CD4-positive, alpha-beta T cell treated with Interleukin-12 subunit alpha and Interleukin-12 subunit beta, for 1 hour (primary cell): ENCODE results near the gene C2.
A peak's percentile ranks its signal among the peaks of the same experiment; 100 is the strongest.

Source experiments
- DNase-seq: peaks from one replicate; pipeline ENCODE4 v3.0.0-alpha.2; 2020

Gene C2

DNA sequence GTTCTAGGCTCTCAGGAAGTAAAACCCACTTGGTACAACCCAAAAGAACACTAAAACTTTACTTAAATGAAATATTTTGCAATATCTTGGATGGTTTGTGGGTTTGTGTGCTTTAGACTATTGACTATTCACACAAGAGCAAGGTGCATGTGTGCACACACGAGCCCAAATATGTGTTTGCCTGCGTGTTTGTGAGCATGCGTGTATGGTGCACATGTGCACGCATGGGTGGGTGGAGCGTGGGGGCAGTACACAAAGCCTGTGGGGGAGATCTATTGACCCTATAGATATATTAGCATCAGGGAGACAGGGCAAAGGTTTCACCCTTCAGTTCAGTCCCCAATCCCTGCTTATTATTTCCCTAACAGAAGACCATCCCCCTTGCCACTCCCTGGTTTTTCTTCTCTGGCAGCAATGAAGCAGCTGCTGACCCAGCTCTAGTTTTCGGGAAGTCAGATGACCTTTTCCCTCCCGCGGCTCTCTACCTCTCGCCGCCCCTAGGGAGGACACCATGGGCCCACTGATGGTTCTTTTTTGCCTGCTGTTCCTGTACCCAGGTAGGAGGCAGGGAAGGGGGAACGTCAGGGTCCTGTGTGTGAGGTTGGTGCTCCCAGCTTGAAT lies at the start of gene C2:
Gene C2 (plus strand): TSS at position 476 of the 621 bp plus-strand sequence. CDS start 36 bp downstream, at position 512.
- no peak for DNase-seq

DNA sequence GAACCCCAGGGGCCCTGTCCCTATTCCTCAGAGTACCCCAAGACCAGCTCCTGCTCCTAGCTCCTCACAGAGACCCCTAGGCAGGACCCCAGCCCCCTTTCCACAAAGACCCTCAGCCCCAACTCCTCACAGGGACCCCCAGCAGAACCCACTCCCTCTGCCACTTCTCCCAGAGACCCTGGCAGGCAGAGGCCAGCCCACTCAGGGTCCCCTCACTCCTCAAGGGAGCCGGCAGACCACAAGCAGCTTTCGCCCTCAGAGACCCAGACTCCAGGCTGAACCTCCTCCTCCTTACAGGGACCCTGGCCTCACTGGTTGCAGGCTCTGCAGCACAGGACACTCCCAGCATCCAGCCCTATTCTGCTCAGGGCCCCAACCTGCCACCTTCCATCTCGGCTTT lies 49.3 kb upstream of the C2 start:
- DNase-seq = no peak

DNA sequence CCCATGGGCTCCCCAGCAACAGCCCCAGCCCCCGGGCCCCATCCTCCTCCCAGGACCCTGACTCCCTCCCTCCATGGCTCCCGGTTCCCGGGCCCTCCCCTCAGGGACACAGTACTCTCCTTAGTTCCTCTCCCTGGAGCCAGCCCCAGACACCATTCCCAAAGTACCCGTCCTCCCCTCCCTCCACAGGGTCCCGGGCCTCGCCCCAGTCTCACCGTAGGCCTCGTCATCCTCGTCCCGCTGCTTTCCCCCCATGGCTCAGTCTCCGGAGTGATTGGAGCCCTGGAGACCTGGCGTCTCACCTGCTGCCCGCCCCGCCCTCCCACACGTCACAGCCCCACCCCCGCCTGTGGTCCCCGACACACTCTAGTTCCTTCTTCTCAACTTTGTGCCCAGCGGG lies 48.8 kb upstream of the C2 start, which contains the start of gene SLC44A4:
Gene SLC44A4 (minus strand): TSS at position 272 of the 400 bp plus-strand sequence. CDS start 17 bp downstream, at position 255.
- DNase-seq = no peak

DNA sequence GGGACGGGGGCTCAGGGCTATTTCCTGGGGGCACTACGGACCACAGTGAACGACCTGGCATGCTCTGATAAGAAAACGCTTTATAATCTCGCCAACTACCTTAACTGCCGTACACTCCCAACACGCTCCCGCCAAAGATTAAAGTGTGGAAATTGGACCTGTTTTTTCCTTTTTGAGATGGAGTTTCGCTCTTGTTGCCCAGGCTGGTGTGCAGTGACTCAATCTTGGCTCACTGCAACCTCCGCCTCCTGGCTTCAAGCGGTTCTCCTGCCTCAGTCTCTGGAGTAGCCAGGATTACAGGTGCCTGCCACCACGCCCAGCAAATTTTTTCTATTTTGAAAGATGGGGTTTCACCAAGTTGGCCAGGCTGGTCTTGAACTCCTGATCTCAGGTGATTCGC lies 48.4 kb upstream of the C2 start:
- DNase-seq = no peak

DNA sequence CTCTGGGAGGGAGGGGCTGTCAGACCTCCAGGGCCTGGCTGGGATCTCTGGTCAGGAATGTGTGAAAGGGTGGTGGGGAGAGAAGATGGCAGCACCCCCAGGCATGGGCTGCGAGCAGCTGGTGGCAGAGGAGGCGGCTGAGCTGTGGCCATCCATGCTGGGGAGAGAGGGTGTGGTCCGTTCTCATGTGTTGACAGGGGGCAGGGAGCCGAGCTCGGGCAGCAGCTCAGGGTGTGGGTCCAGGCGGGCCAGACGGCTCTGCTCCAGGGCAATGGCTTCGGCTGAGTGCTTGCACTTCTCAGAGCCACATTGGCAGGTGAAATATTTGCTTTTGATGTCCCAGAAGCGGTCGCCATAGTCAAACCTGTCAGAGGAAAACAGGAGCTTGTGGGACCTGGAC lies 47.6 kb upstream of the C2 start:
- DNase-seq = no peak

DNA sequence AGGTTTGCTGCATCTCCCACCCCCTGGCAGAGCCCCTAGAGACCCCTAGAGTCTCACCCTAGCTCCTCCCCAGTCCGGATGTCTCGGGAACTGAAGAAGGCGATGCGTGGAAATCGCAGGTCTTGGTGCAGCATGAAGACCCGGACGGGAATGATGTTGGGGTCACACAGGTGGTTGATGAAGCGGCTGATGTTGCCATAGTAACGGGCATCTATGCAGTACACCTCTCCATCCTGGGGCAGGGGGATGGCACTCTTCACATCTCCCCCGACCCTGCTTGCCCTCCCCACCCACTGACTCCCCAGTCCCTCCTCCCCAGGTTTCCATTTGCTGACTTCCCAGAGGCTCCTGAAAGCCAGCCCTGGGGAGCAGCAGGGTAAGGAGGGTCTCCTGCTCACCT lies 46.9 kb upstream of the C2 start:
- DNase-seq = no peak

DNA sequence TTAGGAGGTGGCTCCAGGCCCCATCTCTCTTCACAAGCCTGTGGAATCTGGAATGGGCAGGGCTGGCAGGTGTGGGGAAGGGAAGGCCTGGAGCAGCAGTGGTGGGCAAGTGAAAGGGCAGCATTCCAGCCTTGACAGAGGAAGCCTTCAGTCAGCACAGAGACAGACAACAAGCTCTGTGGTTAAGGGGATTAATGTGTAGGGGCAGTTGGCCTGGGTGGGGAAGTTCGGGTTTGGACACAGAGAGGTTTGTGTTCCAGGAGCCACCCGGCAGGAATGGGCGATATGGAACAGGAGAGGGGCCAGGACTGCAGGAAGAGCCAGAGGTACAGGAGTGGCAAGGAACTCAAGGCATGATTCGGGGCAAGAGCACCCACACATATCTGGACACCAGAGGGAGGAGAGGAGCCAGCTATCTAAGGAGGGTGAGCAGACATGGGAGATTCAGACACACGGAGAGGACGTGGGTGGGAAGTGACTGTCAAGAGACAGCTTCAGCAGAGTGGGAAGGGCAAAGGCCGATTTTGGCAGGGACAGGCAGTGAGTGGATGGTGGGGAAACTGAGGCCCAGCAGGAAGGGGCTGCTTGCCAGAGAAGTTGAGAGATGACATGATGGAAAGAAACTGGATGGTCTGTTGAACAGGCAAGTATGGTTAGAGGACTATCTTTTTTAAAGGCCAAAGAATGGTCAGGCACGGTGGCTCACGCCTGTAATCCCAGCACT lies 46.2 kb upstream of the C2 start:
- DNase-seq = no peak

DNA sequence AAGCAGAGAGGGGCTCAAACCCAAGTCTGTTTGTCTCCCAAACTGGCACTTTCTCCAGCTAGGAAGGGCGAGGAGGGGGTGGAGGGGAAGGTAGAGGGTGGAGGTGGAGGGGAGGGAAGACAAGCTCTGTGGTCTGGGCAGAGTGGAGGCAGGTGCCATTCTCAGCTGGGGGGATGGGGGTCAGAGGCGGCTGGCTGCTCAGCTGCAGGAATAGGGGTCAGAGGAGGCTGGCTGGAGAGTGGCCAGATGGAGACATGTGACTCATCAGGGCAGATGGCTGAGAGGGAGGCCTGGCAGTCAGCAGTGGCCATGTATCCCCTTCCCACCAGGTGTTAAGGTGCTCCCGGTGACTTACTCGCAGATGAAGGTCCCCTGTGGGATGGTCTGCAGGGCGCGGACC lies 45.2 kb upstream of the C2 start:
- no peak for DNase-seq

DNA sequence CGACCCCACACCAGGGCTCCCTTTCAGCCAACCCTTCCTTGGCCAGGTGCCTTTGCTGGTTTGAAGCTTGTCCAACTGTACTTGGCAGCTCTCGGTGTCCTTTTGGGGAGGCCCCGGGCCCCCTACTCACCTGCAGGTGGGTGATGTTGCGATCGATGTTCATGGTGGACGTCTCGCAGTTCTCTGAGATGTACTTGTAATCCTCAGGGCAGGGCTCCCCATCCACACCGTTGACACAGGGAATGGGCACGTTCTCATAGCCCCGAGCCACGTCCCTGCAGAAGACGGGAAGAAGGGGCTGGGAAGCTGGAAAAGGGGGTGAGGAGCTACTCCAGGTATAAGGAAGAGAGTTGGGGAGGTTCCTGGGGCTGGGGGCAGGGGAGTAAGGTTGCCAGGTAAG lies 43.8 kb upstream of the C2 start:
- no peak for DNase-seq

DNA sequence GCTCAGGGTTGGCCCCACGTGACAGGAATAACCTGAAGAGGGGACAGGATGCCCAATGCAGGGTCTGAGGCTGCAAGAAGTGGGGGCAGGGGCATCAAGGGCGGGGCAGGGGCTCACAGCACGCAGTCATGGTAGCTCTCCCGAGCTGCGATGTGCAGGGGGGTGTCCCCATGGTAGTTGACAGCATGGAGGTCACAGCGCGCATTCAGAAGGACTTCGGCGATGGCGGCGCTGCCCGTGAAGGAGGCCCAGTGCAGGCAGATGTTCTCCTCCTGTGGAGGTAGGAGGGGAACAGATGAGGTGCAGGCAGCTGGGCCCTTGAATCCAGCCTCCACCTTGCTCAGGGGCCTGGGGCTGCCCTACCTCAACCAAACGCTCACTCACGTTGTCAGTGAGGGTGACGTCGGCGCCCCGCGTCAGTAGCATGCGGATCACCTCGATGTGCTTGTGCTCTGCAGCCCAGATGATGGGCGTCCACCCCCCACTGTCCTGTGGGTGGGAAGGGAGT lies 42.9 kb upstream of the C2 start:
- no peak for DNase-seq

DNA sequence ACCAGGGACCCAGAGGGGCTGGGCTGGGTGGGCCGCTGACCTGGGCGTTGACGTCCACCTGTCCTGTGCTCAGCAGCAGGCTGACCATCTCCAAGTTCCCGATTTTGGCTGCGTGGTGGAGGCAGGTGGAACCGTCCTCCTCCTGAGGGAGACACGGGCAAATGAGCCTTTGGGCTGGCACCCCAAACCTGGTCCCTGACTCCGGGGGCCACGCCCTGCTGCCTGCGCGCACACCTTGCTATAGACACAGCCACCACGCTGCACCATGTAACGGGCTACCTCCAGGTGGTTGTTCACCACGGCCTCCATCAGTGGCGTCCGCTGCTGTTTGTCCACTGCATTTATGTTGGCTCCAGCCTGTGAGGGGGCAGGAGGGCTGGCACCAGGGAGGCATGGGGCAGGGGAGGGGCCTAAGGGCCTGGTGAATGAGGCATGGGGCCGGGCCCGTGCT lies 41.0 kb upstream of the C2 start:
- no peak for DNase-seq

DNA sequence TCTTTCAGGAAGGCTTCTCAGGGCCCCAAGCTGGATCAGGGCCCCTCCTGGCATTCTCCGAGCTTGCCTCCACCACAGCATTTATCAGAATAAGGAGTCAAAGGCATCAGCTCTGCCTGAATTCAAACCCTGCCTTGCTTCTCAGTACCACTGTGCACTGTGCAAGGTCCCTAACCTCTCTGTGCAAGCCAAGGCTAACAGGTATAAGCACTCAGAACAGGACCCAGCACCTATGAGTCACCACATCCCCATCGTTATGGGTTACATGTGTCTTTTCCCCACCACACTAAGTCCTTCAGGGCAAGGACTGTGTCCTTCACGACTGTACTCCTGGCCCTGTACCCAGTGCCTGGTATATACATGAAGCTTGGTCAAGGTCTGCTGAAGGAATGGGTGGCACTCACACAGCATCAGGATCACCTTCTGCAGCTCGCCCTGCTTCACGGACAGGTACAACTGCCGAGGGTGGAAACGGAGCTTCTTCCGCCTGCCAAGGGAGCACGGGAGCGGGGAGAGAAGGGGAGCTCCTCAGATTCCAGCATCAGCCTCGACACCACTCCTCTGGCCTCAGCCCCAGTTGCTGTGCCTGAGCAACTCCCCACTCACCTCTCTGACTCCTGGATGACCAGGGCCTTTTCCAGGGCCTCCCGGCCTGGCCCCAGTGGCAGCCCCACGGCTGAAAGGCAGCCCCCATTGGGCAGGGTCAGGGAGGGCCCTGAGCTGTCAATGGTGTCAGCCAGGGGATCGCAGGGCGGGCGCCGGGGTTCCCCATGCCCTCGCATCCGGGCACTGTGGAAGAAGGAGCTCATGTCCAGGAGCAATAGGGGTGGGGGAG lies 40.1 kb upstream of the C2 start:
- DNase-seq = no peak

DNA sequence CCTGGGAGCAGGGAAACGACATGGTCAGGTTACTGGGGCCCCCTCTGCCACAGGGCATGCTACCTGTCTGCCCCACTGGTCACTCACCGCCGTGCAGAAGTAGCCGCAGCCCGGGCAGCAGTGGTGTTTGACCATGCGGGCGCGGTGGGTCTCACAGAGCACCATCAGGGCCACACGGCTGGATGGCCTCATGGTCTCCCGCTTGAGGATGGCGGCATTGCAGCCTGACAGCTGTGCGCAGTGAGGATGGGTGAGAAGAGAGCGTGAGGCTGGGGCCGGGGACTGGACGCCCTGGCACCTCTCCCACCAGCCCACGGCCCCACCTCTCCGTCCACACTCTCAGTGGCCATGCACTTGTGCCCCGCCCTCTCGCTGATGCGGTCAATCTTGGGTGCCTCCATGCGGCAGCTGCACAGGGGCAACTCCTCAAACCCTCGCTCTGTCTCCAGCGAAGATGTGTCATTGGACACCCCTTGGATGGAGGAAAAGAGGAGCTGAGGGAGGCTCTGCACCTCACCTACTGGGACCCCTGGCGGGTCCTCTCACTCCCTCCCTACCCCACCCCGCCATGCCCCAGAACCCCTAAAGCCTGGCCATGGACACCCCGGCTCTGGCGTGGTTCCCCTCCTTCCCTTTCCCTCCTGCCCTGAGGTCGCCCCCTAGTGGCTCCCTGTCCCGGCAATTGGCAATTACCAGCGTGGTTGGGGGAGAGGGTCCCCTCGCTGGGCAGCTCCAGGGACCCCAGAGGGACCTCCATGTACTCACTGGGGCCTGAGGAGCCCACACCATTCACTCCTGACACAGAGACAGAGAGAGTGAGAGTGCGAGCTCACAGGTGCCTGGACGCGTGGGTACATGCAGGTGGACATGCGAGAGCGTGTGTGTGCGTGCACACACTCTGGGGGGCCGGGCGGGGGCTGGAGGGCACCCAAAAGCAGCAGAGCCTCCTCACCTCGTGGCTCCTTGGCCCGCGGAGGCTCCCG lies 39.0 kb upstream of the C2 start:
- peak; percentile 54 for DNase-seq

DNA sequence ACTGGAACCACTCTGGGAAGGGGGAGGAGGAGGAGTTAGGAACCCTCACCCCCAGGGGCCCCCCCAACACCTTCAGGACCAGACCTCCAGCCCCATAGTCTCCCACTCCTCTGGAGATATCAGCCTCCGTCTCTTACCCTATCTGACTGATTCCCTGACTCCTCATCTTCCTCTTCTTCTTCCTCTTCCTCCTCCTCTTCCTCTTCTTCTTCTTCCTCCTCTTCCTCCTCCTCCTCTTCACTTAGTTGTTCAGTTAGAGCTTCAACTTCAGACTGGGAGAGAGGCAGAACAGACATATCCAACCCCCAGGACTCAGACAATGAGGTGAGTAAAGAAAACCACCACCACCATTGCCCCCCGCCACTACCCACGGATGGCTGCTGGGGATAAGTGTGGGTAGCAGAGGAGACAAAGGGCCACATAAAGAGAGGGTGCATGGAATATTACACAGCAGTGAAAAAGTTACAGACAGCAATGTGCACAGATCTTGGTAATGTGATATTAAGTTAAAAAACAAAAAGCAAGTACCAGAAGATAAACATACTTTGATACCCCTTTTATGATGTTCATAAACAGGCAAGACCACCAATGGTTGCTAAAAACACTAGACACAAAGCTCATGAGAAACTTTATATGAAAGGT lies 38.1 kb upstream of the C2 start:
- DNase-seq = no peak

DNA sequence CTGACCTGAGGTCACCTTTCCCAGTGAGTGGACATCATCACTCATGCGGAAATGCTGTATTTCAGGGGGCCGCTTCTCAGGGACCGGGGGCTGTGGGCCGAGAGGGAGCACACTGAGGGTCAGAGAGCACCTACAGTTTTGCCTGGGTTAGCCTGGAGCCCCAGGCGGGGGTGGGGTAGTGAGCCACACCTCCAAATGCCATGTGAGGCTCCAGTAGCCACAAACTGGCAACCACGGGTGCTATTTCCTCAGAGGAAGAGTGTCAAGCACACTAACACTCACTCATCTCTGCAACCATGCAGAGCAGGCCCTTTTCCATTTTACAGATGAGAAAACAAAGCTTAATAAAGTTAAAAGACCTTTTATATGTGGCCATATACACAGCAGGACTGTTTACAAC lies 34.7 kb upstream of the C2 start:
- DNase-seq = no peak

DNA sequence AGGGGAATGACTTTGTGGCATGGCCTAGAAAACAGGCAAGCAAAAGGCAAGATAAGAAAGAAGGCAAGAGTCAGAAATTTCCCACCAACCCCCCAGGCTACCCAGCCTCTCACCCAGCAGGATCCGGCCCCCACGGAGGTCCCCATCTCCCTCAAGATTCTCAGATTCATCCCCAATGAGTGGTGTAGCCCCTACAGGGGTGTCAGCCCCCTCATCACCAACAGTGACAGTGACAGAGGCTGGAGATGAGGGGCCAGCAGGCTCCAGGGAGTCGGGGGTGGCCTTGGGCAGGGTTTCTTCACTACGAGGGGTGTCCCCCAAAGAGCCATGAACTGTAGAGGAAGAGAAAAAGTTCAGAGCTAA lies 31.0 kb upstream of the C2 start:
- no peak for DNase-seq

DNA sequence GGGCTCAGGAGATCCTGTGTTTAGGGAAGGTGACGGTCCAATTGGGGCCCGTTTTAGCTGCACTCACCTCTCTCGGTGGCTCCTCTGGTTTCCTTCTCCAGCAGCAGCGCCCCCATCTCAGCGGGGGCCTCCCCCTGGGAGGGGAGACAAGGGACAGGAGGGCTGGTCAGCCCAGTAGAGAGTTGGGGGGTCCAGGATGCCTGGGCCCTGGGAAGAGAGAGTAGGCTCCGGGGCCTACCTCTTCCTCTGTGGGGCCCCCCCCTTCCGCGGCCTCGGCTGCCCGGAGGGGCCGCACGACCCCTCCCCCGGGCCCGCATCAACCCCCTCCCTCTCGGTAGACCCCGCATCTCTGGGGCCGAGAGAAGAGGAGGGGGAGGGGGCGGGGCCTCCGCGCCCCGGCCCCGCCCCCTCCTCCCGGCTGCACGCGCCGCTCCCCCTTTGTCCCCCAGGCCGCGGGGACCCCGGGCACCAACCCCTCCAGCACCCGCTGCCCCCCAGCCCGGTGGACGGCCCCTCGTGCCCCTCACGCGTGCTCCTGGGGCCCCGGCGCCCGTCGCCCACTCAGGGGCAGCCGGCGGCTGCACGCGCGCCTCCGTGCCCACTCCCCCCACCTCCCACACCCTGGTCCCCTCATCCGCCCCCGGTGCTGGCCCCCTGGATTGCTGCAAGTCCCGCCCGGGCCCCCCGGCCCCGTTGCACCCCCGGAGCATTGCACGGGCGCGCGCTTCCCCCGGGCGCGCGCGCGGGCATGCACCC lies 30.5 kb upstream of the C2 start:
- DNase-seq = no peak

DNA sequence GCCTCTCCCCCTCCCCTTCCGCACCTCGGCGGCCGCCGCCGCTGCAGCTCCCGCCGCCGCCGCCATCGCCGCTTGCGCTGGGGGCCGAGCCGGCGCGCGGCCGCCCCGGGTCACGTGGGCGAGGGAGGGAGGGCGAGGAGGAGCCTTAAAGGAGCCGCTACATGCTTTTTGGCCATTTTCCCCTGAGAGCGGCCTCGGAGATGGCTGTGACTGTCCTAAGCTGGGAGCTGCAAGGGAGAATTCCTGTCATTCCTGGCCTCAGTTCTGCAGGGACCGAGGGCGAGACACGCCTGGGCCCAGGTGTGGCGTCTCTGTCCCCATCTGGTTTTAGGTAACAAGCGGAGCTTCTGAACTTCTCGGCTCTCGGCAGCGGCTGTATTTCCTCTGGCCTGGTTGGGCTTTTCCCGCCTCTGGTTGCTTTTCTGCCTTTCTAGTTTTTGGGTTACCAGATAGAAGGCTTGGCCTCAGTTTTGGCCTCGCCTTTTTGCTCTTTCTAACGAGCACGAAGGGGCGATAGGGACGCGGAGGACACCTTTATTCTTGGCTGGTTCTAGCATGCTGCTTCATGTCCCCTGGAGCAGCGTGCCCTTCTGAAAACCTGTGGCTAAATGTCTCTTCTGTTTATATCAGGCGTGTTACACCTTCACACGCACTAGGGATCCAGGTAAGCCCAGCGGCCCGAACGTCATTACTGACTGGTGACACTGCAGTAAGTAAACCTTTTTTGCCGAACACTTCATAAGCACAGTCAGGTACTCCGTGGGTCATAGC lies 29.7 kb upstream of the C2 start, which contains the start of gene EHMT2:
Gene EHMT2 (minus strand): TSS at position 87 of the 771 bp plus-strand sequence. CDS start 21 bp downstream, at position 66.
- DNase-seq = peak; percentile 86

DNA sequence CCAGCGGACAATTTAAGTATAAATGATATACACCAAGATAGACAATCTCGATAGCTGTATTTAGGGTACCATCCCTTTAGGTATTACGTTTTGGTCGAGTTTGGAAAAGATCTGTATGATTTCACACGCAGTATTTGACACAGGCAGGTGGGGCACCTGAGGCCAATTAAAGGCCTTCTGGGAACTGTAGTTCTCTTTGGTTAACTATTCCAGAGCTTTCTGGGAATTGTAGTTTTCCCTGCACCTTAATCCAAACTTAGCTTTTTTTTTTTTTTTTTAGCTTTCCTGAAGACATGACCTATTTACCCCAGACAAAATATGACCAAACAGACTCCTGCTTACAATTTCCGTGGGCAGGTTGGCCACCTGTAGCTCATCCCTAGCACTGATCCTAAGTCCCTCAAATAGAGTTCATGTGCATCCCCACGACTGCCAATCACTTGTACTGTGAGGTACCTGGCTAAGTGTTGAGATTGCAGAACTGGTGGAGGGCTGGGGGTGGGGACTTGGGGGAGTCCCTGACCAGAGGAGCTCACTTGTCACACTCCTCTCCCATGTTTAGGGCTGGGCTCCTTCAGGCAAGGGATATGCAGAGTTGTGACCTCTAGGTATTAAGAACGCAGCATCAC lies 29.0 kb upstream of the C2 start:
- DNase-seq = peak; percentile 68

DNA sequence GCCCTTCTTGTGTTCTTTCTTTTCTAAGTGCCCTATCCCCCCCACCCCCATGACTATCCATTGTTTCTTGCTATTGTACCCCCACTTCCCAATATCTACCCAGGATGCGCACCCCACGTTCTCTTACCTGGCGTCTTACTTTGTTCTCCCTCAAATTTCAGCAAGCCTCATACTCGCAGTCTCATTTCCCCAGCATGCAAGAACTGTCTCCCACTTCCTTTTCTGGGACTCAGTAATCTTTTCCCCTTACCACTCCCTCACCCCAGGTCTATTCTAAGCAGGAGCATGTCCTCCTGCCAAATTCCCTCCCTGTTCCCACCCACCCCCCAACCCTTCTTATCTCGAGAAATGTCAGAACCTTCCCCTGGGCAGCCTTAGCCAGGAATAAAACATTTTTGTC lies 28.3 kb upstream of the C2 start:
- DNase-seq = no peak
